ENCODE results near the gene CIB4.

DNA sequence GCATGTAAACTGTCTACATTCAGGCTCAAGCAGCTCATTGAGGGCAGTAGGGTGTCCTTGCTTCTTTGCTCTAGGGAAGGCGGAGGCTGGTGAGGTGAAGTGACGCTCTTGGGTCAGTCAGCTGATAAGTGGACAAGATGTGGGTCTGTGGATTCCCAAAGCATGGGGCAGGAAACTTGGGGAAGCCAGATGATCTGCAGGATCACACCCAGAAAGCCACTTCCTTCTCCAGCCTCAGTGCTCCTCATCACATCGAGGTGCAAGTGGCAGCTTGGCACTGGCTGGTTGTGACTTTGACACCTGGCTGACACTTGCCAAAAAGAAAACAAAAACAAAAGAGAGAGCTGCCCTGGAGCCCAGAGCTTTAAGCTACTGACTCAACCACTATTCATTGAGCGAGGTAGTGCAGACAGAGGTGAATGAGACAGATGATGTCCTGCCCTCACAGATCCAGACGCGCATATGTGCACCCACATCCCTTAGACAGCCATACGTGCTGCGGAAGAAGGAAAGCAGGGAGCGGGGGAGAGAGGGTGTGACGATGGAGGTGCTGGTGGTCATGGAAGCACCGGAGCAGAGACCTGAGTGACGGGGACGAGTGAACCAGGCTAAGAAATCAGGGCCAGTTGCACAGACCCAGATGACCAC, 3.1 kb upstream of the CIB4 start:
- no peak for TF ChIP-seq POLR2AphosphoS5 (IDR thresholded peaks at IDR 0.05; ENCODE audit: low read depth, low read length)
- TF ChIP-seq, protein P1, sequence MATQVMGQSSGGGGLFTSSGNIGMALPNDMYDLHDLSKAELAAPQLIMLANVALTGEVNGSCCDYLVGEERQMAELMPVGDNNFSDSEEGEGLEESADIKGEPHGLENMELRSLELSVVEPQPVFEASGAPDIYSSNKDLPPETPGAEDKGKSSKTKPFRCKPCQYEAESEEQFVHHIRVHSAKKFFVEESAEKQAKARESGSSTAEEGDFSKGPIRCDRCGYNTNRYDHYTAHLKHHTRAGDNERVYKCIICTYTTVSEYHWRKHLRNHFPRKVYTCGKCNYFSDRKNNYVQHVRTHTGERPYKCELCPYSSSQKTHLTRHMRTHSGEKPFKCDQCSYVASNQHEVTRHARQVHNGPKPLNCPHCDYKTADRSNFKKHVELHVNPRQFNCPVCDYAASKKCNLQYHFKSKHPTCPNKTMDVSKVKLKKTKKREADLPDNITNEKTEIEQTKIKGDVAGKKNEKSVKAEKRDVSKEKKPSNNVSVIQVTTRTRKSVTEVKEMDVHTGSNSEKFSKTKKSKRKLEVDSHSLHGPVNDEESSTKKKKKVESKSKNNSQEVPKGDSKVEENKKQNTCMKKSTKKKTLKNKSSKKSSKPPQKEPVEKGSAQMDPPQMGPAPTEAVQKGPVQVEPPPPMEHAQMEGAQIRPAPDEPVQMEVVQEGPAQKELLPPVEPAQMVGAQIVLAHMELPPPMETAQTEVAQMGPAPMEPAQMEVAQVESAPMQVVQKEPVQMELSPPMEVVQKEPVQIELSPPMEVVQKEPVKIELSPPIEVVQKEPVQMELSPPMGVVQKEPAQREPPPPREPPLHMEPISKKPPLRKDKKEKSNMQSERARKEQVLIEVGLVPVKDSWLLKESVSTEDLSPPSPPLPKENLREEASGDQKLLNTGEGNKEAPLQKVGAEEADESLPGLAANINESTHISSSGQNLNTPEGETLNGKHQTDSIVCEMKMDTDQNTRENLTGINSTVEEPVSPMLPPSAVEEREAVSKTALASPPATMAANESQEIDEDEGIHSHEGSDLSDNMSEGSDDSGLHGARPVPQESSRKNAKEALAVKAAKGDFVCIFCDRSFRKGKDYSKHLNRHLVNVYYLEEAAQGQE (IDR thresholded peaks at IDR 0.05; ENCODE audit: insufficient read depth in 1 of 2, low read depth in 2 of 2, low read length in 2 of 2): no peak
- no peak for TF ChIP-seq SIN3A (IDR thresholded peaks at IDR 0.05; ENCODE audit: borderline replicate concordance, insufficient read depth, low read length)
